K562 (cell line): ENCODE results near the gene TVP23A. TPM values are rescaled to one million over a fixed set of nuclear protein-coding genes. Genes with fewer than 3 reads are reported as not detected.

Source experiments
- BCL6 ChIP-seq: fragments of 250-450 bp; sonication (Bioruptor Pico); IDR thresholded peaks from 2 replicates; pipeline ENCODE4 v1.4.0; 2020
- CBX8 ChIP-seq: fragments of 200-600 bp; sonication (generic); IDR thresholded peaks from 2 replicates; pipeline ENCODE4 v1.6.1; 2012; ENCODE audit warnings: borderline replicate concordance, mixed run types, low read depth, mild to moderate bottlenecking, moderate library complexity, mixed read lengths, low read length, control low read depth, inconsistent platforms; ENCODE audit not compliant: poor library complexity, severe bottlenecking; ENCODE audit errors: extremely low read depth
- FOSL1 ChIP-seq: fragments of 200-800 bp; sonication (Bioruptor generic); conservative IDR thresholded peaks from 2 replicates; pipeline ENCODE4 v1.6.1; 2016; ENCODE audit warnings: missing genetic modification characterization, missing compliant biosample characterization
- HNRNPUL1 ChIP-seq: fragments of 200-400 bp; formaldehyde crosslinking; IDR thresholded peaks from 2 replicates; pipeline ENCODE4 v1.6.1; 2017; ENCODE audit warnings: low read length
- MTA1 ChIP-seq: fragments of 450-650 bp; IDR thresholded peaks from 2 replicates; pipeline ENCODE4 v1.6.1; 2017; ENCODE audit warnings: borderline replicate concordance
- NCOR1 ChIP-seq: fragments of 450-650 bp; IDR thresholded peaks from 2 replicates; pipeline ENCODE4 v1.6.1; 2016; ENCODE audit warnings: mild to moderate bottlenecking, moderate library complexity
- NR4A1 ChIP-seq, 2 experiments: fragments of 250-450 bp in 1 of 2; fragments of 450-650 bp in 1 of 2; sonication (Bioruptor Pico) in 1 of 2; IDR thresholded peaks; 2 replicates each; pipeline versions ENCODE4 v1.4.0 to v1.6.1; 2016 to 2020; ENCODE audit warnings: mild to moderate bottlenecking in 2 of 2, missing compliant biosample characterization in 1 of 2, missing genetic modification characterization in 1 of 2, moderate library complexity in 1 of 2
- STAT5B ChIP-seq: fragments of 250-450 bp; sonication (Bioruptor Pico); IDR thresholded peaks from 2 replicates; pipeline ENCODE4 v1.8.0; 2021; ENCODE audit warnings: mild to moderate bottlenecking, inconsistent platforms
- TAF9B ChIP-seq: fragments of 450-650 bp; IDR thresholded peaks from 2 replicates; pipeline ENCODE4 v1.6.1; 2018; ENCODE audit warnings: mild to moderate bottlenecking; ENCODE audit not compliant: partially characterized antibody
- ZFP30 ChIP-seq: fragments of 250-450 bp; sonication (Bioruptor Pico); IDR thresholded peaks from 2 replicates; pipeline ENCODE4 v1.8.0; 2022; ENCODE audit warnings: moderate library complexity, mild to moderate bottlenecking, inconsistent platforms, borderline replicate concordance
- ZNF217 ChIP-seq: sonication (generic); formaldehyde crosslinking; IDR thresholded peaks from 2 replicates; pipeline ENCODE4 v1.8.0; 2022; ENCODE audit warnings: mild to moderate bottlenecking, missing genetic modification reagents
- polyA plus RNA-seq, 8 experiments: library from polyadenylated mRNA; depleted of rRNA in 4 of 8; stranded (reverse) in 5 of 8; unstranded in 3 of 8; fragments of >200 nt; fragmentation: Nextera tagmentation in 2 of 8; fragmentation: Illumina TruSeq in 1 of 8; extraction: Ambion mirVana in 2 of 8; extraction: Trizol in 1 of 8; gene quantifications; 2 replicates each; pipeline versions ENCODE4 v1.2.1 to v1.2.3, GENCODE V29; 2011 to 2014; ENCODE audit warnings: inconsistent platforms in 1 of 8, missing spikeins in 1 of 8
- total RNA-seq, 7 experiments: library from RNA; depleted of rRNA in 6 of 7; stranded (reverse); fragments of >200 nt in 6 of 7; fragmentation: Illumina TruSeq in 2 of 7; extraction: Trizol in 2 of 7; gene quantifications; 2 replicates each; pipeline versions ENCODE4 v1.2.1 to v1.2.3, GENCODE V29; 2011 to 2021; ENCODE audit warnings: low replicate concordance in 1 of 7
- TF ChIP-seq, protein P1 (sequence below), 2 experiments: fragments of 200-800 bp in 1 of 2; sonication (Bioruptor generic) in 1 of 2; sonication (generic) in 1 of 2; formaldehyde crosslinking in 1 of 2; IDR thresholded peaks in 1 of 2; conservative IDR thresholded peaks in 1 of 2; 2 replicates each; pipeline versions ENCODE4 v1.5.0 to v1.6.1; 2016 to 2020; ENCODE audit warnings: missing compliant biosample characterization in 1 of 2, missing genetic modification characterization in 1 of 2, missing genetic modification reagents in 1 of 2
- TF ChIP-seq, protein P2 (sequence below): sonication (generic); formaldehyde crosslinking; IDR thresholded peaks from 2 replicates; pipeline ENCODE4 v1.8.0; 2022; ENCODE audit warnings: missing genetic modification reagents, mild to moderate bottlenecking, borderline replicate concordance
- TF ChIP-seq, protein P3 (sequence below): sonication (generic); formaldehyde crosslinking; IDR thresholded peaks from 2 replicates; pipeline ENCODE4 v1.8.0; 2022; ENCODE audit warnings: mild to moderate bottlenecking, missing genetic modification reagents
- TF ChIP-seq, protein P4 (sequence below): fragments of 450-650 bp; IDR thresholded peaks from 2 replicates; pipeline ENCODE4 v1.6.1; 2016; ENCODE audit warnings: antibody characterized with exemption
- TF ChIP-seq, protein P5 (sequence below), 3 experiments: fragments of 200-800 bp in 1 of 3; sonication (Bioruptor generic) in 1 of 3; sonication (generic) in 1 of 3; formaldehyde crosslinking in 1 of 3; IDR thresholded peaks; 2 replicates each; pipeline versions ENCODE4 v1.6.1 to v1.8.0; 2016 to 2022; ENCODE audit warnings: mild to moderate bottlenecking in 2 of 3, missing compliant biosample characterization in 2 of 3, missing genetic modification characterization in 2 of 3, missing genetic modification reagents in 1 of 3

Gene TVP23A
- total and polyA plus RNA-seq, 9 of the 15 experiments (the other 6 are each of a cell fraction or from before 2014, with no cell fraction given), result 0.04 to 0.77 (median 0.10) TPM; not detected in 3

DNA sequence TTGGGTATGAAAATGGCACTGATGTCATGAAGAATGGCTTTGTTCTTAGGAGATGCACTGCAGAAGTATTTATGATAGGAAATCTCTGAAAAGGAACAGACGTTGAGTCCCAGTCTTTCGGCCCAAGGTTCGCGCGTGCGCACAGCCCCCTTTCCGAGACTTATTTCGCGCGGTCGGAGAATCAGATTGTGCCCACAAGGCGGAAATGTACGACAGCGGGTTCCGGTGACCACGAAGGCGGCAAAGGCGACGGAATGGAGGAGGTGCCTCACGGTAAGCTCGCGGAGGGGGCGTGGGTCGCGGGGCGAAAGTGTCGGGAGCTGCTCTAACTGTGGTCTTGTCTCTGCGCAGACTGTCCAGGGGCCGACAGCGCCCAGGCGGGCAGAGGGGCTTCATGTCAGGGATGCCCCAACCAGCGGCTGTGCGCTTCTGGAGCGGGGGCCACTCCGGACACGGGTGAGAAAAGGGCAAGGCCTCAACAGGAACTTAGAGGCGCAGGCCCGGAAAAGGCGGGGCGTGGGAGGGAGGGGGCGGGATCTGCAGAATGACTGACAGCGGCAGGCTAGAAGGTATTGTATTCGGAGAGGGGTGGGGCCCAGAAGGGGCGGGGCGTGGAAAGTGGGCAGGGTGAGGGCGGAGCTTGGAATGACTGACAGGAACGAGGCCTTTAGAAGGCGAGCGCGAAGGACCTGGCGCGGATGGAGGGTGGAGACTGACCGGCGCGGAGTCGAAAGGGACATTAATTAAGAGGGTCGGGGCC is 74.8 kb downstream of the TVP23A start, which contains the start of gene NUBP1 (continued):
- TF ChIP-seq, protein P1, sequence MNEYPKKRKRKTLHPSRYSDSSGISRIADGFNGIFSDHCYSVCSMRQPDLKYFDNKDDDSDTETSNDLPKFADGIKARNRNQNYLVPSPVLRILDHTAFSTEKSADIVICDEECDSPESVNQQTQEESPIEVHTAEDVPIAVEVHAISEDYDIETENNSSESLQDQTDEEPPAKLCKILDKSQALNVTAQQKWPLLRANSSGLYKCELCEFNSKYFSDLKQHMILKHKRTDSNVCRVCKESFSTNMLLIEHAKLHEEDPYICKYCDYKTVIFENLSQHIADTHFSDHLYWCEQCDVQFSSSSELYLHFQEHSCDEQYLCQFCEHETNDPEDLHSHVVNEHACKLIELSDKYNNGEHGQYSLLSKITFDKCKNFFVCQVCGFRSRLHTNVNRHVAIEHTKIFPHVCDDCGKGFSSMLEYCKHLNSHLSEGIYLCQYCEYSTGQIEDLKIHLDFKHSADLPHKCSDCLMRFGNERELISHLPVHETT (CRISPR knock-in tag; conservative IDR thresholded peaks at IDR 0.05 in 1 of 2, IDR thresholded peaks at IDR 0.05 in 1 of 2), result peak in 1 of 2 experiments; percentile 83; a peak in 2 of 4 replicates
- no peak for TF ChIP-seq STAT5B (CRISPR knock-in tag)
- TF ChIP-seq ZFP30 (CRISPR knock-in tag), result no peak
- 0 out of 2 replicates have a peak, but pooled peaks have one; percentile 69 for TF ChIP-seq NR4A1 (CRISPR knock-in tag; IDR thresholded peaks at IDR 0.05)
- no peak for TF ChIP-seq NR4A1 (tag; IDR thresholded peaks at IDR 0.05)
- TF ChIP-seq FOSL1 (tag), result no peak
- TF ChIP-seq, protein P2, sequence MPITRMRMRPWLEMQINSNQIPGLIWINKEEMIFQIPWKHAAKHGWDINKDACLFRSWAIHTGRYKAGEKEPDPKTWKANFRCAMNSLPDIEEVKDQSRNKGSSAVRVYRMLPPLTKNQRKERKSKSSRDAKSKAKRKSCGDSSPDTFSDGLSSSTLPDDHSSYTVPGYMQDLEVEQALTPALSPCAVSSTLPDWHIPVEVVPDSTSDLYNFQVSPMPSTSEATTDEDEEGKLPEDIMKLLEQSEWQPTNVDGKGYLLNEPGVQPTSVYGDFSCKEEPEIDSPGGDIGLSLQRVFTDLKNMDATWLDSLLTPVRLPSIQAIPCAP (CRISPR knock-in tag), result no peak
- TF ChIP-seq, protein P3, sequence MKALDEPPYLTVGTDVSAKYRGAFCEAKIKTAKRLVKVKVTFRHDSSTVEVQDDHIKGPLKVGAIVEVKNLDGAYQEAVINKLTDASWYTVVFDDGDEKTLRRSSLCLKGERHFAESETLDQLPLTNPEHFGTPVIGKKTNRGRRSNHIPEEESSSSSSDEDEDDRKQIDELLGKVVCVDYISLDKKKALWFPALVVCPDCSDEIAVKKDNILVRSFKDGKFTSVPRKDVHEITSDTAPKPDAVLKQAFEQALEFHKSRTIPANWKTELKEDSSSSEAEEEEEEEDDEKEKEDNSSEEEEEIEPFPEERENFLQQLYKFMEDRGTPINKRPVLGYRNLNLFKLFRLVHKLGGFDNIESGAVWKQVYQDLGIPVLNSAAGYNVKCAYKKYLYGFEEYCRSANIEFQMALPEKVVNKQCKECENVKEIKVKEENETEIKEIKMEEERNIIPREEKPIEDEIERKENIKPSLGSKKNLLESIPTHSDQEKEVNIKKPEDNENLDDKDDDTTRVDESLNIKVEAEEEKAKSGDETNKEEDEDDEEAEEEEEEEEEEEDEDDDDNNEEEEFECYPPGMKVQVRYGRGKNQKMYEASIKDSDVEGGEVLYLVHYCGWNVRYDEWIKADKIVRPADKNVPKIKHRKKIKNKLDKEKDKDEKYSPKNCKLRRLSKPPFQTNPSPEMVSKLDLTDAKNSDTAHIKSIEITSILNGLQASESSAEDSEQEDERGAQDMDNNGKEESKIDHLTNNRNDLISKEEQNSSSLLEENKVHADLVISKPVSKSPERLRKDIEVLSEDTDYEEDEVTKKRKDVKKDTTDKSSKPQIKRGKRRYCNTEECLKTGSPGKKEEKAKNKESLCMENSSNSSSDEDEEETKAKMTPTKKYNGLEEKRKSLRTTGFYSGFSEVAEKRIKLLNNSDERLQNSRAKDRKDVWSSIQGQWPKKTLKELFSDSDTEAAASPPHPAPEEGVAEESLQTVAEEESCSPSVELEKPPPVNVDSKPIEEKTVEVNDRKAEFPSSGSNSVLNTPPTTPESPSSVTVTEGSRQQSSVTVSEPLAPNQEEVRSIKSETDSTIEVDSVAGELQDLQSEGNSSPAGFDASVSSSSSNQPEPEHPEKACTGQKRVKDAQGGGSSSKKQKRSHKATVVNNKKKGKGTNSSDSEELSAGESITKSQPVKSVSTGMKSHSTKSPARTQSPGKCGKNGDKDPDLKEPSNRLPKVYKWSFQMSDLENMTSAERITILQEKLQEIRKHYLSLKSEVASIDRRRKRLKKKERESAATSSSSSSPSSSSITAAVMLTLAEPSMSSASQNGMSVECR (CRISPR knock-in tag), result peak; percentile 90
- TF ChIP-seq NCOR1, result no peak
- no peak for TF ChIP-seq MTA1
- peak; percentile 74 for TF ChIP-seq TAF9B
- TF ChIP-seq HNRNPUL1, result no peak
- TF ChIP-seq, protein P4, sequence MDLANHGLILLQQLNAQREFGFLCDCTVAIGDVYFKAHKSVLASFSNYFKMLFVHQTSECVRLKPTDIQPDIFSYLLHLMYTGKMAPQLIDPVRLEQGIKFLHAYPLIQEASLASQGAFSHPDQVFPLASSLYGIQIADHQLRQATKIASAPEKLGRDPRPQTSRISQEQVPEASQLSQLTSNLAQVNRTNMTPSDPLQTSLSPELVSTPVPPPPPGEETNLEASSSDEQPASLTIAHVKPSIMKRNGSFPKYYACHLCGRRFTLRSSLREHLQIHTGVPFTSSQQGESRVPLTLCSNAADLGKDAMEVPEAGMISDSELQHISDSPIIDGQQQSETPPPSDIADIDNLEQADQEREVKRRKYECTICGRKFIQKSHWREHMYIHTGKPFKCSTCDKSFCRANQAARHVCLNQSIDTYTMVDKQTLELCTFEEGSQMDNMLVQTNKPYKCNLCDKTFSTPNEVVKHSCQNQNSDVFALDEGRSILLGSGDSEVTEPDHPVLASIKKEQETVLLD, result peak; percentile 95
- no peak for TF ChIP-seq CBX8
- no peak for TF ChIP-seq BCL6 (CRISPR knock-in tag)
- TF ChIP-seq, protein P5, sequence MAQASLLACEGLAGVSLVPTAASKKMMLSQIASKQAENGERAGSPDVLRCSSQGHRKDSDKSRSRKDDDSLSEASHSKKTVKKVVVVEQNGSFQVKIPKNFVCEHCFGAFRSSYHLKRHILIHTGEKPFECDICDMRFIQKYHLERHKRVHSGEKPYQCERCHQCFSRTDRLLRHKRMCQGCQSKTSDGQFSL (CRISPR knock-in tag; IDR thresholded peaks at IDR 0.05), result no peak
- TF ChIP-seq, protein P5 (tag; IDR thresholded peaks at IDR 0.05), result no peak
- TF ChIP-seq ZNF217, result no peak
